Memory B cell (primary cell): Measurements from ENCODE around the gene NF1.

Experiments used
- ATAC-seq: fragments of 150-1000 bp; cut with Tn5 transposase; 2 replicates; pipeline ENCODE4 v1.10.0; 2021; ENCODE audit warnings: low read depth, mild to moderate bottlenecking, moderate library complexity
- DNase-seq, 2 donors: peaks; one replicate each; pipeline ENCODE4 v3.0.0; 2022; ENCODE audit warnings: low spot score in 2 of 2
- H3K27ac Mint-ChIP-seq: one replicate; pipeline ENCODE4 v1.8.0; 2022; ENCODE audit warnings: mild to moderate bottlenecking, moderate library complexity, mixed read lengths
- H3K27me3 Mint-ChIP-seq: one replicate; pipeline ENCODE4 v1.8.0; 2022; ENCODE audit warnings: mixed read lengths
- H3K36me3 Mint-ChIP-seq: one replicate; pipeline ENCODE4 v1.8.0; 2022; ENCODE audit warnings: mild to moderate bottlenecking, mixed read lengths
- H3K4me1 Mint-ChIP-seq: one replicate; pipeline ENCODE4 v1.8.0; 2022; ENCODE audit warnings: mixed read lengths
- H3K4me3 Mint-ChIP-seq: one replicate; pipeline ENCODE4 v1.8.0; 2022; ENCODE audit warnings: mild to moderate bottlenecking, moderate library complexity, mixed read lengths
- H3K9me3 Mint-ChIP-seq: one replicate; pipeline ENCODE4 v1.8.0; 2022; ENCODE audit warnings: mixed read lengths

The NF1 gene

GRCh38 chr17:31216031-31216751 is 121.4 kb downstream of the NF1 start:
- Mint-ChIP-seq H3K4me1 (no peaks in the 10 kb centered on the region), H3K27me3 (no peaks in the 10 kb centered on the region), H3K9me3 (no peaks in the 10 kb centered on the region), H3K36me3 (peaks cover 2% of the 10 kb centered on the region), H3K4me3 (no peak overlapping the region), H3K27ac (no peak overlapping the region)
- ATAC-seq = no peak
- DNase-seq = peak in 1 of 2 donors; percentile 27

- no peak overlapping the region for H3K4me3 Mint-ChIP-seq
- no peaks in the 10 kb centered on the region for H3K9me3 Mint-ChIP-seq
- no peaks in the 10 kb centered on the region for H3K27me3 Mint-ChIP-seq
- H3K4me1 Mint-ChIP-seq = peaks cover 8% of the 10 kb centered on the region
- DNase-seq (no peak), ATAC-seq (no peak)
- no peak overlapping the region for H3K27ac Mint-ChIP-seq
- peaks cover 5% of the 10 kb centered on the region for H3K36me3 Mint-ChIP-seq
Measured at GRCh38 chr17:31224366-31224765, 129.6 kb downstream of the NF1 start.

- DNase-seq (no peak), ATAC-seq (no peak)
- Mint-ChIP-seq H3K27ac (no peak overlapping the region), H3K36me3 (peaks cover 7% of the 10 kb centered on the region), H3K4me3 (no peak overlapping the region), H3K9me3 (no peaks in the 10 kb centered on the region), H3K27me3 (no peaks in the 10 kb centered on the region), H3K4me1 (peaks cover 8% of the 10 kb centered on the region)
Measured at GRCh38 chr17:31225831-31226230, 131.1 kb downstream of the NF1 start.

GRCh38 chr17:31226373-31226772 is 131.6 kb downstream of the NF1 start:
- Mint-ChIP-seq H3K36me3 (peaks cover 7% of the 10 kb centered on the region), H3K9me3 (no peaks in the 10 kb centered on the region), H3K4me3 (no peak overlapping the region), H3K27me3 (no peaks in the 10 kb centered on the region), H3K27ac (no peak overlapping the region), H3K4me1 (peaks cover 13% of the 10 kb centered on the region)
- no peak for DNase-seq
- no peak for ATAC-seq

GRCh38 chr17:31226950-31227349 is 132.2 kb downstream of the NF1 start:
- Mint-ChIP-seq H3K9me3 (no peaks in the 10 kb centered on the region), H3K36me3 (peaks cover 7% of the 10 kb centered on the region), H3K27ac (no peak overlapping the region), H3K4me1 (peaks cover 17% of the 10 kb centered on the region), H3K27me3 (no peaks in the 10 kb centered on the region), H3K4me3 (no peak overlapping the region)
- no peak for DNase-seq
- ATAC-seq = no peak

GRCh38 chr17:31231852-31232251 is 137.1 kb downstream of the NF1 start:
- Mint-ChIP-seq H3K9me3 (no peaks in the 10 kb centered on the region), H3K4me1 (peaks cover 9% of the 10 kb centered on the region), H3K27ac (peak overlapping the region; percentile 24), H3K27me3 (no peaks in the 10 kb centered on the region), H3K4me3 (no peak overlapping the region), H3K36me3 (peaks cover 9% of the 10 kb centered on the region)
- DNase-seq = no peak
- peak; percentile 29 for ATAC-seq

- Mint-ChIP-seq H3K4me3 (no peak overlapping the region), H3K27ac (peak overlapping the region; percentile 36), H3K9me3 (no peaks in the 10 kb centered on the region), H3K36me3 (peaks cover 2% of the 10 kb centered on the region), H3K4me1 (peaks cover 9% of the 10 kb centered on the region), H3K27me3 (no peaks in the 10 kb centered on the region)
- ATAC-seq (no peak), DNase-seq (no peak)
Measured at GRCh38 chr17:31235110-31235509, 140.3 kb downstream of the NF1 start.

GRCh38 chr17:31236137-31236536 is 141.4 kb downstream of the NF1 start:
- peaks cover under 1% of the 10 kb centered on the region for H3K9me3 Mint-ChIP-seq
- no peak for DNase-seq
- no peak overlapping the region for H3K4me3 Mint-ChIP-seq
- H3K36me3 Mint-ChIP-seq = peaks cover 8% of the 10 kb centered on the region
- ATAC-seq = no peak
- no peaks in the 10 kb centered on the region for H3K27me3 Mint-ChIP-seq
- peaks cover 6% of the 10 kb centered on the region for H3K4me1 Mint-ChIP-seq
- no peak overlapping the region for H3K27ac Mint-ChIP-seq

GRCh38 chr17:31236712-31237111 is 141.9 kb downstream of the NF1 start:
- Mint-ChIP-seq H3K36me3 (peaks cover 13% of the 10 kb centered on the region), H3K27me3 (no peaks in the 10 kb centered on the region), H3K27ac (no peak overlapping the region), H3K9me3 (peaks cover 3% of the 10 kb centered on the region), H3K4me3 (no peak overlapping the region), H3K4me1 (peaks cover 4% of the 10 kb centered on the region)
- ATAC-seq = no peak
- DNase-seq = no peak

- Mint-ChIP-seq H3K27me3 (no peaks in the 10 kb centered on the region), H3K9me3 (peaks cover 3% of the 10 kb centered on the region), H3K36me3 (peaks cover 27% of the 10 kb centered on the region), H3K27ac (no peak overlapping the region), H3K4me3 (no peak overlapping the region), H3K4me1 (peaks cover 3% of the 10 kb centered on the region)
- no peak for DNase-seq
- ATAC-seq = no peak
Measured at GRCh38 chr17:31241116-31241515, 146.3 kb downstream of the NF1 start.

GRCh38 chr17:31248986-31249834 is 154.4 kb downstream of the NF1 start:
- DNase-seq (no peak), ATAC-seq (no peak)
- Mint-ChIP-seq H3K27me3 (no peaks in the 10 kb centered on the region), H3K27ac (no peak overlapping the region), H3K4me3 (no peak overlapping the region), H3K9me3 (no peaks in the 10 kb centered on the region), H3K4me1 (peaks cover 6% of the 10 kb centered on the region), H3K36me3 (peaks cover 2% of the 10 kb centered on the region)

GRCh38 chr17:31249835-31250141 is 155.0 kb downstream of the NF1 start:
- ATAC-seq = no peak
- Mint-ChIP-seq H3K4me3 (no peak overlapping the region), H3K27ac (no peak overlapping the region), H3K4me1 (peaks cover 6% of the 10 kb centered on the region), H3K36me3 (peaks cover under 1% of the 10 kb centered on the region), H3K9me3 (no peaks in the 10 kb centered on the region), H3K27me3 (no peaks in the 10 kb centered on the region)
- DNase-seq = no peak

GRCh38 chr17:31250229-31250628 is 155.5 kb downstream of the NF1 start:
- no peak overlapping the region for H3K4me3 Mint-ChIP-seq
- ATAC-seq = no peak
- H3K4me1 Mint-ChIP-seq = peaks cover 6% of the 10 kb centered on the region
- no peak for DNase-seq
- no peak overlapping the region for H3K27ac Mint-ChIP-seq
- H3K27me3 Mint-ChIP-seq = no peaks in the 10 kb centered on the region
- no peaks in the 10 kb centered on the region for H3K9me3 Mint-ChIP-seq
- no peaks in the 10 kb centered on the region for H3K36me3 Mint-ChIP-seq

- Mint-ChIP-seq H3K36me3 (no peaks in the 10 kb centered on the region), H3K9me3 (no peaks in the 10 kb centered on the region), H3K27ac (no peak overlapping the region), H3K4me1 (peaks cover 6% of the 10 kb centered on the region), H3K4me3 (no peak overlapping the region), H3K27me3 (no peaks in the 10 kb centered on the region)
- no peak for DNase-seq
- ATAC-seq = no peak
Measured at GRCh38 chr17:31251105-31251969, 156.6 kb downstream of the NF1 start.
